GM12878 (cell line): ENCODE data around the gene HOMER2.

ENCODE experiments used
- FOS ChIP-seq: IDR thresholded peaks from 3 replicates; pipeline ENCODE4 v1.6.1; 2011; ENCODE audit warnings: borderline replicate concordance; ENCODE audit not compliant: insufficient read length; ENCODE audit errors: extremely low read depth
- NFIC ChIP-seq: IDR thresholded peaks from 2 replicates; pipeline ENCODE4 v1.6.1; 2012; ENCODE audit warnings: low read depth, mild to moderate bottlenecking, inconsistent platforms, low read length, moderate library complexity
- NFYB ChIP-seq: IDR thresholded peaks from 2 replicates; pipeline ENCODE4 v1.6.1; 2011; ENCODE audit warnings: low read depth, mild to moderate bottlenecking, low read length, improper control_type of control experiment, moderate library complexity; ENCODE audit not compliant: insufficient read depth
- POLR2A ChIP-seq: IDR thresholded peaks from 2 replicates; pipeline ENCODE4 v1.6.1; 2011; ENCODE audit warnings: low read depth, mild to moderate bottlenecking, low read length
- SPI1 ChIP-seq: IDR thresholded peaks from 2 replicates; pipeline ENCODE4 v1.6.1; 2011; ENCODE audit warnings: low read depth, mild to moderate bottlenecking, low read length, moderate library complexity, borderline replicate concordance; ENCODE audit not compliant: insufficient read depth
- ZNF274 ChIP-seq: IDR thresholded peaks from one replicate; pipeline ENCODE4 v1.8.0; 2011; ENCODE audit not compliant: insufficient read length, insufficient read depth

DNA sequence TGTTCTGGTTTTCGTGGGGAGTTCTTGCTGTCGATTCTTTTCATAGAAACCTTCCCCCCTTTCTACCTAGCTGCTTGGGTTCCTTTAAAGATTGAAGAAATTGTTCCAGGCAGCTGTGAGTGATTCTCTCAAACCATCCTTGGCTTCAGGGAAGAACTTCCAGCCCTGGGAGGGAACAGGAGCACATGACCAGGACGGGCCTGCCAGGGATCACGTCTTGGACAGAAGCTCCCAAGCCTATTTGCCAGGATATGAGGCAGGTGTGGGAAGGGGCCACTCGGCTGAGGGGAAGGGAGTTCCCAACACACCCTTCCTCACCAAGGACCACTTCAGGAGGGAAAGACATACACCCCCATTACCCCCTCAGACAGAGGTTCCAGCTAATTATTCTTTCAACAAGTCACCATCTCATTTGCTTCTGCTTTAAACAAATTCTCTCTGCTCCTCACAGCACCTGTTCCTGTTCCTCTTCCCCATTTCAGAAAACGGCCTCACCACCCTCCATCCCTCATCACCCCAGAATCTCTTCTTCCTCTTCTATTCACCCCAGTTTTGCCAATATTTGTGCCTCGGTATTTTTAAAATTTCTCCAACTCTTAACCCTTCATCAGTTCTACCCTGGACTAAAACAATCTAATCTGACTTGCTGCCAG lies 80.6 kb downstream of the HOMER2 start:
- TF ChIP-seq NFYB: no peak
- no peak for TF ChIP-seq ZNF274
- TF ChIP-seq FOS: no peak
- TF ChIP-seq POLR2A: no peak
- no peak for TF ChIP-seq SPI1
- TF ChIP-seq NFIC: no peak
